HG03060 (cell line): ENCODE data around the gene KCNF1.
A peak's percentile ranks its signal among the peaks of the same experiment; 100 is the strongest.

ENCODE experiments used
- ATAC-seq: cut with Tn5 transposase; IDR thresholded peaks from one replicate; pipeline ENCODE4 v1.9.1; 2021; ENCODE audit warnings: low read depth, moderate number of reproducible peaks; ENCODE audit not compliant: unreplicated experiment

Gene KCNF1, protein sequence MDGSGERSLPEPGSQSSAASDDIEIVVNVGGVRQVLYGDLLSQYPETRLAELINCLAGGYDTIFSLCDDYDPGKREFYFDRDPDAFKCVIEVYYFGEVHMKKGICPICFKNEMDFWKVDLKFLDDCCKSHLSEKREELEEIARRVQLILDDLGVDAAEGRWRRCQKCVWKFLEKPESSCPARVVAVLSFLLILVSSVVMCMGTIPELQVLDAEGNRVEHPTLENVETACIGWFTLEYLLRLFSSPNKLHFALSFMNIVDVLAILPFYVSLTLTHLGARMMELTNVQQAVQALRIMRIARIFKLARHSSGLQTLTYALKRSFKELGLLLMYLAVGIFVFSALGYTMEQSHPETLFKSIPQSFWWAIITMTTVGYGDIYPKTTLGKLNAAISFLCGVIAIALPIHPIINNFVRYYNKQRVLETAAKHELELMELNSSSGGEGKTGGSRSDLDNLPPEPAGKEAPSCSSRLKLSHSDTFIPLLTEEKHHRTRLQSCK

DNA sequence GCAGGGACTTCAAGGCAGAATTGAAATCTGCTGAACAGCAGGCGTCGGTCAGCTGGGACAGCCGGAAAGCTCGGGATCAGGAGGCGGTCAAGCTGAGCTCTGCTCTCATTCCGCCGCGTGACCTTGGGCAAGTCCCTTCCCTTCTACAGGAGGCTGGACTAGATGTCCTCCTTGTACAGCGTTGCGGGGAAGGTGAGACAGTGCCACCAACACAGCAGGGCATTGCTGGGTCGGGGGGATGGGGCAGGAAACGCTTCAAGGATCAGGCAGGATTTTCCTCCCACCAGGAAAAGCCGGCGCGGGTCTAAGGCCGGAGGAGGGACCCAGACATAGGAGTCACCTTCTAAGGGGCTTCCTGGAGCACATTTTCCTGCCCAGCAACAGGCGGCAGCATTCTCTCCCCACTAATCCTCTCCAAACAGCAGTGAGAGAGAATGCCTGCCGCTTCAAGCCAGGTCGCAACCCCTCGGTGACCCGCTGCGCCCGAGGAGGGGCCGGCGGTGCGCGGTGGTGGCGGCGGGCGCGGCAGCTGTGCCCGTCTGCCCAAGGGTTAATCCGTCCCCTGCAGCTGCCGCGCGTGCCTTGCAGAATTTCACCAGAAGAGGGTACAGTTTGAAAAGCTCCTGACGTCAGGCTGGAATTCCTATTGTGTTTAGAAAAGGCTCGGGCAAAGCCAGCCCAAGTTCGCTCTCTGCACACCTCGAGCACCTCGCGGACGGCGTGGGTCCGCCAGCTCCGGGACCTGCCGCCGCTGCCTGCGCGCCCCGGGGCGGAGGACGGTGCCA, at the start of gene KCNF1:
TSS of gene KCNF1 (plus strand) at position 644 of the 785 bp plus-strand sequence. CDS start 493 bp downstream, outside the sequence.
- no peak for ATAC-seq

DNA sequence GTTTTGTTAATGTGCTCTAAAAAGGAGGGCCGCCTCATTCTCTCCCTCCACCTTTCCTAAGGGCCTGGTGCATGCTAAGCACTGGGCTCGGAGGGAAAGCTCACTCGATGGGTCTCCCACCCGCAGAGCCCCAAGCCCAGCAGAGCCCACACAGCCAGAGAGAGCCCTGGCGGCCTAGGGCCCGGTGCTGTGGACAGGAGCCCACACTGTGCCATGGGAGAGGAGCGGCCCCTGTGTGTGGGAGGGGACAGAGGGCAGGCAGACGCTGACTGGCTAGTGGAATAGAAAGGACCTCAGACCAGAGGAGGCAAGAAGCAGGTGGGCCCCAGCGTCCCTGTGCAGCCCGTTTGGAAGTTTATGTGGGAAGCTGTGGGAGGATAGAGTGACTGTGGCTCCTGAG, 49.4 kb upstream of the KCNF1 start:
- ATAC-seq: no peak

DNA sequence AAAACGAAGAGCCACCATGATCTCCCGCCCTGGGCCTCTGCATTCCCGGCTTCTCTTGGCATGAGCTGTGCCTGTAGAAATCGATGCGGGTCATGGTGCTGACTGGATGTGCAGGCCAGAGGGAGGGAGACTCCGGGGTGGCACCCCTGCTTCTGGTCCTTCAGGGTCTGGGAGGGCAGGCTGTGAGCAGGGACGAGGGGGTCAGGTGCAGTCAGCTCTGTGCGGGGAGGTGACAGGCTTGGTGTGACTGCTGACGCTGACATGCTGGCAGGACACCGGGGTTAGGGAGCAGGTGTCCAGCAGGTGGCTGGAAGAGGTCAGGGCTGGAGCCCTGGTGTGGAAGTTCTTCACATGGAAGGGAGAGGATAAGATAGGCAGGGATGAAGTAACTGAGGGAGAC, 48.7 kb upstream of the KCNF1 start:
- no peak for ATAC-seq

DNA sequence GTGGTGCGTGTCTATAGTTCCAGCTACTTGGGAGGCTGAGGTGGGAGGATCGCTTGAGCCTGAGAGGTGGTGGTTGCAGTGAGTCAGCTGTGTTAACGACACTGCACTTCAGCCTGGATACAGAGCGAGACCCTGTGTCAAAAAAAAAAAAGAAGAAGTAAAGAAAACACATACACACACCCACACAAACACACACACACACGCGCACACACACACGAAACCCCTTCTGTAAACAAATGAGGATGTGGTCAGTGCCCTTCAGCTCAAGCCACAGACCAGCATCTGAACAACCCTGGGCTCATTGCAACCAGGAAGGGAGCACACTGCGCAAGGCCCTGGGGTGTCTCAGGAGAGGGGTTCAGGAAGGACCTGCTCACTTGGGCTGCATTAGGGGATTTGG, 47.9 kb upstream of the KCNF1 start:
- ATAC-seq: no peak

DNA sequence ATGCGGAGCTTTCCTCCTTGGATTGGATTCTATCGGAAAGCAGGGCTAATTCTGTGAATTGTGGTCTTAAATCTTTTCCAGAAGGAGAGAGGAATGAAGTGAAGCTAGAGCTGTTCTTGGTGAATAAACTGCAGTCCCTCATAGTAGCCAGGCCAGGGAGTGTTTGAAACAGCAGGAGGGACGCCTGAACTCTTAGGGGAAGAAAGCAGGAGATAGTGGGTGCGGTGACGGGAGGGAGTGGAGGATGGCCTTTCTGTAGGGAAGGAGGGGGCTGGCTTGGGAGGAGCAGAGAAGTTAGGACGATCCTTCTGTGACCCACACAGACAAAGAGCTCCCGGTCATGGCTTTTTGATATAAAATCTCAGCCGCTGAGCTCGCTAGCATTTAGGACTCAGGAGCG, 47.5 kb upstream of the KCNF1 start:
- no peak for ATAC-seq

DNA sequence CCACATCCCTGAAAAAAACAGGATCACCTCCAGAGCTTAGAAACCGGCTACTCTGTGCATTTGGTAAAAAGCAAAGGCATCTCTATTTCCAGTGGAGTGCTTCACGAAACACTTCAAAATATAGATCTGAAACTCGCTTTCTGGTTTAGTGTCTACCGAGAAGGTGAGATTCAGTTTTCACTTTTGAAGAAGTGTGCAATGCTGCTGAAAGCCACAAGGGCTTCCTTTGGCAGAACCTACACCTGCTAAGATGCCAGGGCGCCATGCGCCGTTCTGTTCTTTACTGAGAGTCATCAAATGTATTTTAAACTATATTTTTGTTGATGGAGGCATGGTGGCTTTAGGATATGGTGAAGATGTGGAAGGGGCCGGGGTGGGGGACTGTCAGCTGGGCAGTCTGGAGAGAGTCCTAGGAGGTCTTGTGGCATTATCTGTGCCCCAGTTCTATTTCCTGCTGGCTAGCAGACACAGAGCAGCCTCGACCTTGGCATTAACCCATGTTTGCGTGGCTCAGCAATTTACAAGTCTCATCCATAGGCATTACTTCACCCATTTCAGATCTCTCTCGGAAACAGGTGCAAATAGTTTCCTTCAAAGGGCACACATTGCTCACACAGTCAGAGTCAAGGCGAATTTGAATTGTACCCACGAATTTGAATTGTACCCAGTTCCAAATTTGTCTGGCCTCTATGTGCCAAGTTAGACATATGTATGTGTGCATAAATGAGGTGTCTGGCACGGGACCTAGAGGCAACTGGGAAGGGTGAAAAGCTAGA, 46.7 kb upstream of the KCNF1 start:
- peak; percentile 80 for ATAC-seq

DNA sequence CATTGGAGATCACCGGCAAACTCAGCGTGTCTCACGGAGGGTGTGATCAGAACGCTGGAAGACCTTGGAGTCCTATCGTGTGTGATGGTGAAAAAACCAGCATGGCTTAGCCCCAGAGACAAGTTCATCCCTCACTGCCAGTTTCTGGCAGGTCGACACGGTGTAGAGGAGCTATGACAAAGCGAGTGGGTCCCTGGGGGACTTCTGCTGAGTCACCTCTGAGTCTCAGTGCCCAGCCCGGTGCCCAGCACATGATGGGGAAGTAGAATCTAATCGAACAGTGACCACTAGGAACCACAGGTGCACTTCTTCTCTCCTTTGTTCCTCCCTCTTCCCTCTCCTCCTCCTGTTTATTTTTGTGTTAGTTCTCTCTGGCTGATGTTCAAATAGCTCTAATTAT, 45.9 kb upstream of the KCNF1 start:
- no peak for ATAC-seq

DNA sequence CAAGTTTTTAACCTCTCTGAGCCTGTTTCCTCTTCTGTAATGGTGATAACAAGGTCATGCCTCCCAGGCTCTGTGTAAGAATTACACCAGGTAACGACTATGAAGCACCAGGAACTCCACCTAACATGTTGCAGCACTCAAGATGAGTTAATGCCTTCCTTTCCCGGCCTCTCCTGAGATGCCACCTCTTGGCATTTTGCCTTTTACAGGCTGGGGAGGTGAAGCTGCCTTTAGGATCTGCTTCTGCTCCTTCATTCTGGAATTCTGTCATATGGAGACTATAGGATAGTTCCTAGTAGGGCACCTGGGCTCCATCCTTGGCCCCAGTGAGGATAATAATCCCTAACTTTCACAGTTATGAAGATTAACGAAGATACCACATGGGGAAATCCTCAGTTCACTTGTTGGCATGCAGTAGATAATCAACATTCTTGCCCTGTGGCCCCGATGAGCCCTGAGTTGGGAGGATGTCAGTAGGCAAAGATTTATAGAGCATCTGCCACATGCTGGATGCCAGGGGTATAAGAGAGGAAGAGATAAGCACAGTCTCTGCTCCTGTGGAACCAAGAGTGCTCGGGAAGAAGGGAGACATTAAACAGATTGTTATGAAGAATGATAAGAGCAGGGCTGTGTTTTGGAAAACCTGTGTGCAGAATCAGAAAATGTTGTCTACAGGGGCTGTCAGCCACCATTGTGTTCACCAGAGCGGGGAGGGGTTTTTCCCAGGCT, 43.9 kb upstream of the KCNF1 start:
- ATAC-seq: no peak

DNA sequence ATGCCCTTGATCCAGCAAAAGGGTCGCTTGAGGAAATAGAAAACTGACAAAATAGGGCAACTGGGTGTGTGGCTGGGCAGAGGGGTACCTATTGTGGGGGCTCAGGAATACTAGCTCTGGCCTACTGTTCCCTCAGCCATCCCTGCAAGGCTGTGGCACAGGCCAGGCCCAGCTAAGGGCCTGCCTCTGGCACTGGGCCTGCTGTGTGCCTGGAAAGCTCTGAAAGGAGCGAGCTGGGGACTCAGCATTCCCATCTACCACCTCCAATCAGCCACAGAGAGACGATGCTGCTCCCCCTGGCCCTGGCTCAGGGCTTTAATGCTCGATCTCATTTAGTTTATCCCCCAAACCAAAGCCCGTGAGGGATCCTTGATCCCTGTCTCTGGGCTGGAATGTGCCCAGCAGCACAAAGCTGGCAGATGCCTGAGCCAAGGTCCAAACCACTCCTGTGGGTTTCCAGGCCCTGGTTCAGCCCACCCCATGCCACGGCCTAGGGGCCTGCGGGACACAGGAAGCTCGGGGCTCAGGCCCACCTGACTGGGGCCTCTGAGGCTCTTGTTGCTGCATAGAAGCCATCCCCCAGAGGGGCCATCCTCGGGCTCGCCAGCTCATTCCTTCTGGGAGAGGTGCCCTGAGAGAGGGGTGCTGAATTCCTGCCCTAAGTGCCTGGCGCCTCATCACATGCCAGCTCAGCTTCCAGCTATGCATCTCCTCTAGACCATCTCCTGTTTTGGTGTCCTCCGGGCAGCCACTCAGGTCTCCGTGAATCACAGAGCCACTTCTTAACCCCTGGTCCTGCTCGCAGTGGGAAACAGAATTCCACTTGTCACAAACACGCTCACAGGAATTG, 43.0 kb upstream of the KCNF1 start:
- ATAC-seq: no peak

DNA sequence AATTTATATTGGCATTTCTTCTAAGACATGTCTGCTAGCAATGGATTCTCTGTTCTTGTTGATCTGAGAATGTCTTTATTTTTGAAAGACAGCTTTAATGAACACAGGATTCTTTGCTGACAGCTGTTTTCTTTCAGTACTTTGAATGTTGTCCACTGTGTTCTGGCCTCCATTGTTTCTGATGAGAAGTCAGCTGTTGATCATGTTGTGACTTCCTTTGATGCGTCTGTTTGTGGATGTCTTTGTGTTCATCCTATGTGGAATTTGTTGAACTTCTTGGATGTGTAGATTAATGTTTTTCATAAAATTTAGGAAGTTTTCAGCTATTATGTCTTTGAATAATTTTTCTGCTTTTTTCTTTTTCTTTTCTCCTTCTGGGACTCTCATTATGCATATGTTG, 39.8 kb upstream of the KCNF1 start:
- ATAC-seq: no peak

DNA sequence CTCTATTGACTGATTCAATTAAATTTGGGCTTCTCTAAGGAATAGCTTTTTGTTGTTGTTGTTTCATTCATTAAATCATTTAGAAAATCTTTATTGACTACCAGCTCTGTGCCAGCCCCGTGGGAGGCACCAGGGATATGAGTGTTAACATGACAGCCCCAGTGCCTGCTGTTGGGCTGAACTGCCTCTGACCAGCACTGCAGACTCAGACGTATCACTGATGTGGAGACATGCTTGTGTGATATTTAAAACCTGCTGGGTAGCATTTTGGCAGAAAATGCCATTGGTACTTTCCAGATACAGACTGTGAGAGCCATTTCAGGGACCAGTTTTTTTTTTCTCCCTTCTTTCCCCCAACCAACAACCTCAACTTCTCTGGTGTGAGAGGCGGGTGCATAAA, 38.6 kb upstream of the KCNF1 start:
- no peak for ATAC-seq

DNA sequence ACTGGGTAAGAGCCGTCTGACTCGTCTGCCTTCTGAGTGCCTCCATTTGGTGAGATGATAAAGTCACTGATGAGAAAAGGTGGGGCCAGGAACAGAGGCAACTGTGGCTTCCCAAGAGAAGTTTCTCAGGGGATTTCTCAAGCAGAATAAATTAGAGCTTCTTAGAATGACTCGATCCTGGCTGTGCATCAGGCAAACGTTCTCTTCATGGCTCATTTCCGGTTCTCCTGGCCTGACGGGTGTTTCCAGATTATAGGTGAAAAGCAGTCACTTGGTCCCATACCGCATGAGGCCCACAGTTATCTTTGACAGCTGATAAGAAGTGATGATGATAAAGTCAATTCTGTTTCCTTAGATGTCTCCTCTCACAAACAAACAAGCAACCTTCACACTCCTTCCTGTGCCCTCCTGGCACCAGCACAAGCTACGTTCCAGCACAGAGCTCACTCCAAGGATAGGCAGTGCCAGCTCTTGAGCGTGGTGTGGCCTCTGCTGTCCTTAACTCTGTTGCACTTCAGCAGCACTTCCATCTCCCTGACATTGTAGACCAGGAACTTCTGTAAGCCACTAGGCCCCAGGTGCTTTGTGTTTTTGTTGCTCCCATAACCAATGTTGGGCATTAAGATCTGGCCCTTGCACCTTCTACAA, 37.8 kb upstream of the KCNF1 start:
- no peak for ATAC-seq

DNA sequence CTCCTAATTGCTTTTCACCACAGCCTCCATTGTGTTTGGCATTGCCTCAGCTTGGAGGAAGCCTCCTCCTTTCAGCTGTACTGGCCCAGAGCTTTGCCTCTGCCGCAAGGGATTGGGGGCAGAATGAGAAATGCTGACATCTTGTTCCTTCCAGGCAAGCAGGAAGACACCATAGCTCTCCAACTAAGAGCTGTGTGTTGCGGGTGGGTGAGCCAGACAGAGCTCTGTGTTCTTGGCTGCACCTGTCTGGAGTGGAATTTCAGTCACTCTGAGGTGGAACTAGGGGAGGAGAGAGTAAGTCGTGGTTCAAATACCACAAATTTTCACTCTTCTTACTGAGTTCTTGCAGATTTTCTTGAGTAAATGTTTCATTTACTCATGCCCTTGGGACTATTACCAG, 36.6 kb upstream of the KCNF1 start:
- no peak for ATAC-seq

DNA sequence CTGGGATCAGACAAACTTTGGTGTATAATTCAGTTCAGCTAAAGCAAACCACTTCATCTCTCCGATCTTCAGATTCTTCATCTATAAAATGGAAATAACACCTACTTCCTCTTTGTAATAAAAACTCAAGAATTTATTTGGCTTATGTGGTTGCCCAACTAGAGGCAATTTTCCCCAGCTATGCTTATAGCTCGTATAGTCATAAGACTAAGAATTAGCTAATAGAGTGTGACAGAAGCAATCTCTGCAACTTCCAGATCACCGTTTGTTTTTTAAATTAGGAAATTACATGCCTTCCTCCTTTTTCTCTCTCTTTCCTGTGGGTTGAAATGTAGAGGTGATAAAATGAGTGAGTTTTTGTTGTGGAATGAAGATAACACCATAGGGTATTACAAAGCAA, 35.3 kb upstream of the KCNF1 start:
- ATAC-seq: no peak

DNA sequence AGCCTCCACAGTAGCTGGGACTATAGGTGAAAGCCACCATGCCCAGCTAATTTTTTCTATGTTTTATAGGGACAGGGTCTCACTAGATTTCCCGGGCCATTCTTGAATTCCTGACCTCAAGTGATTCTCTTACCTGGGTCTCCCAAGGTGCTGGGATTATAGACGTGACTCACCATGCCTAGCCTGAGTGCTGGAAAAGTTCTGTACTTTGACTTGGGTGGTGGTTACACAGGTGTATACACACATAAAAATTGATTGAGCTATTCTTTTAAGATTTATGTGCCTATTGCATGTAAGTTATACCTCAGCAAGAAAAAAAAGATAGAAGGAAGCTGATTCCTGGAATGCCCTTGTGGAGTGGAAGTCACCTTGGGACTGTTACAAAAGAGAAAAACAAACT, 34.8 kb upstream of the KCNF1 start:
- ATAC-seq: no peak

DNA sequence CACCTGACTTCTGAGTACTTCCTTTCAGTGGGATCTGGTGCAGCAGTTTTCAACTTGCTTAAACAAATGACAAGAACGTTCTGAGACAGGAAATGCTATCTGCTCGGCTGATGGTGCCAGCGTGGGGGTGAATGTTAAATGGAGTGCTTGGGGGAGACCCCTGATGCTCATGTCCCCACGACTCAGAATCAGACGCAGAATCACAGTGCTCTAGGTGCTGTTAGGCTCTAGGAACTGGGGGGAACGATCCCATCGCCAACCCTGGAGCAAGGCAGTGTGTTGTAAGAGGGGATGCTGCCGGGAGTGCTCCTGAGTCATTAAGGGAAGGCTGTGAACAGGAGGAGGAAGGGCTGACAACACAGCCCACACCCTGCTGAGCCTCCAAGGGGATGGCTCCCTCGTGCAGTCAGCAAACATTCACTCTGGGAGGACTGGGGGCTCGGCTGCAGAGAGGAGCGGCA, 34.1 kb upstream of the KCNF1 start:
- ATAC-seq: no peak

DNA sequence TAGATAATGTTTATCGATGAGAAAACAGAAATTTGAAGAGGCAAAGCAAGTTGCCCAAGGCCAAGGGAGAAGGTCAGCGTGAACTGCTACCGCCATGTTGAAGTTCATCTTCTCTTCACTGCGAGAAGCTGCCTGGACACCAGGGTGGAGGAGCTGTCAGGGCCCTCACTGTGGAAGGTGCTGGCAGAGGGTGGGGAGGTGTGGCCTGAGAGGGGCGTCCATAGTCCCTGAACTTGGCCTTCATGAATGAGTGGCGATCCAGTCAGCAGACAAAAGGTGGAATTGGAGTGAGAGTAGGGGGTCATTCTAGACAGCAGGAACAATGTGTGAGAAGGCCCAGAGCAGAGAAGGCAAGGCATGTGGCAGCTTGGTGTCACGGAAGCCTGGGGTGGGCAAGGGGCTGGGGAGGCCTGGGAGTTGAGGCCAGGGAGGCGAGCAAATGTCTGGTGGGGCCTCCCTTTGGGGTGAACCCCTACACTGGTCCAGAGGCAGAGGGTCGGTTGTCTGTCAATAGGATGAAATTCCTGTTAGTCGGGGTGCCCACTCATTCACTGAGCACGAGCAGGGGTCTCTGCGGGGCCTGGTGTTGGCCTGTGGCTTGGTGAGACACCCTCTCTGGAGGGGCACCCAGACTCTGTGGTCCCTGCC, 33.3 kb upstream of the KCNF1 start:
- no peak for ATAC-seq

DNA sequence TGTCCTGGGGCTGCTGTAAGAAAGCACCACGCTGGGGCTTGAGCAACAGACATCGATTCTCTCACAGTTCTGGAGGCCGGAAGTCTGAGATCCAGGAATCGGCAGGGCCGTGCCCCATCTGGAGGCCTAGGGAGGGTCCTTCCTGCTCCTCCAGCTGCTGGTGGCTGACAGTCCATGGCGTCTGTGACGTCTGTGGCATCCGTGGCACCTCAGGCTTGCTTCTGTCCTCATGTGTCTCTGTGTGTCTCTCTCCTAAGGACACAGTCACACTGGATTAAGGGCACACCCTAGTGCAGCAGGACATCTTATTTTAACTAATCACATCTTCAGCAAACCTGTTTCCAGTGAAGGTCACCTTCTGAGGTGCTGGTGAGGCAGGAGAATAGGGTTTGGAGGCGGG, 32.6 kb upstream of the KCNF1 start:
- no peak for ATAC-seq
